ENCODE measurements around the gene DAAM2.

Gene DAAM2

DNA sequence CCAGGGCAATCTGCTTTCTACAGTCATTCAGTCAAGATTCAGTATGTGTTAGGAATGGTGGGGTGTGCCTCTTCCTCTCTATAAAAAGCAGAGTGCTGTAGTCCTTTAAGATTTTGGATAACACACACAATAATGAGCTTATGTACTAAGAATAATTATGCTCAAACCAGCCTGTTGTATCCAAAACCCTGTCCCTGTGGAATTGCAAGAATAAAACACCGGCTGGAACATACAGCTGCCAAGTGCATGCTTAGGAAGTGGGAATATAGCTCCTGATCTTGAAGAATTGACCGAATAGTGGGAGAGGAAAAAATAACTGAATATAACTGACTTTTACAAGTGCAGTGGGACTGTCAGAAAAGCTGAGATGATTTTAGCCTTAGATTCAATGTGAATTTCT, 143.1 kb downstream of the DAAM2 start:
- DNase-seq, result no peak

DNA sequence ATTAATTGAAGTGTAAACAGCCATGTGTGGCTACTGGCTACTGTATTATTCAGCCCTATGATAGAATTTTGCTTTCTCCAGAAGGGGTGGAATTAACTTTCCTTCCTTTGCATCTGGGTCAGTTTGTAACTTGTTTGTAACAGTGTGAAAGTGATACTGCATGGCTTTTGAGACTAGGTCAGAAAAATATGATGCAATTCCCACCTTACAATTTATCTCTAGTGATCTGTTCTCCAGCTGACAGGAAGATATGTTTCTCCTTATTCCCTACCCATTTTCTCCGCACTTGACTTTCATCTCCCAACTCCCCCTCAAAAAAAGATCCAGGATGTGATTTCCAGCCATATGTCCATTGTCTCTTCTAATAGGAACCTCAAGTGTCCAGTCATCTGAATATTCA, 144.7 kb downstream of the DAAM2 start:
- no peak for DNase-seq

DNA sequence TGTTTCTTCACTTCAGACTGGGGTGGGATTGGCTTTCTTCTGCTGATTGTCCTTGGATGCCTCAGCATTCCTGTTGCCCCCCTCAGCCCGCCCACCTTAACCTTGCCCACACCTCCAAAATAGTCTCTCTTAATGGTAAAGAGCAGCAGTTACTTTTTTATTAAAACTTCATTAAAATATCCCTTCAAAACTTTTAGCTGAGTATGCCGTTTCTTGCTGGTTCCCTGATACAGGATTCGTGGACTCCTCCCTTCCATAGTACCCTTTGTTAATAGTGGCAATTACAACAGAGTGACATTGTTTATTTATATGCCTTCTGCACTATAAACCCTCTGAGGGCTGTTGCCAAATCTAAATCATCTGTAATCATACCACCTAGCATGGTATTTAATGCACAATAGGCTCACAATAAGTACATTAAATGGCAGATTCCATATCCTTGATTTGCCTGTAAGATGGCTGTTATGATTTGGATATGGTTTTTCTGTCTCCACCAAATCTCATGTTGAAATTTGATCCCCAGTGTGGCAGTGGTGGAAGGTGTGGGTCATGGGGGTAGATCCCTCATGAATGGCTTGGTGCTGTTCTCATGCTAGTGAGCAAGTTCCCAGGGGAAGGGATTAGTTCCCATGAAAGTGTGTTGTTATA, 145.6 kb downstream of the DAAM2 start:
- no peak for DNase-seq

DNA sequence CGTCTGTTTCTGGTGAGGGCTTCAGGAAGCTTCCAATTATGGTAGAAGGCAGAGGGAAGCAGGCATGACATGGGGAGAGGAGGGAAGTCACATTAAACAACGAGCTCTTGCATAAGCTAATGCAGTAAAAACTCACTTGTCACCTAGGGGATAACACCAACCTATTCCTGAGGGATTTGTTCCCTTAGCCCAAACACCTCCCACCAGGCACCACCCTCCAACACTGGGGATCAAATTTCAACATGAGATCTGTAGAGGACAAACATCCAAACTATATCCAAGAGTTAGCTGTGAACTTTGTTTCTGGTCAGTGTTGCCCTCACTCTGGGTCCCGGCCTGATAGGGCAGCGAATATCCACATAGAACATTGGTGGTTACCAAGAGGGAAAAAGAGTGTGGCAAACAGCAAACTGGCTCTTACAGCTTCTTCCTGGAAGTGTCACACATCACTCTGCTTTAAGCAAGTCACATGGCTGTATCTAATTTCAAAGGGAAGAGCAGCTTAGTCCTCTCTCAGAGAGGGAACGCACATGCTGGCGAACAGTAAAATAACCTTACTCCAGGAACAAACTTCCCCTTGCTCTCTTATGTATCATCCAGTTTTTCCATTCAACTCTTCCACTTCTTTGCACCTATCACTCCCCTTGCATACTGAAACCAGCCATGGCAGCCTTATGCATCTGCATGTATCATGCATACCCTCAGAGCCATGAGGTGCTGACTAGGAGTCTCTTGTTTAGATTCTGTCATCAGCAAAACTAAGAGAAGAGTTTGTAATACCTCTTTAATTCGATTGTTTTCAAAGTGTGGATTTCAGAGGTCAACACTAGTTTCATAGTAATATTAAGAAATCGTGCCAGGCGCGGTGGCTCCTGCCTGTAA, 146.8 kb downstream of the DAAM2 start:
- DNase-seq, result no peak

DNA sequence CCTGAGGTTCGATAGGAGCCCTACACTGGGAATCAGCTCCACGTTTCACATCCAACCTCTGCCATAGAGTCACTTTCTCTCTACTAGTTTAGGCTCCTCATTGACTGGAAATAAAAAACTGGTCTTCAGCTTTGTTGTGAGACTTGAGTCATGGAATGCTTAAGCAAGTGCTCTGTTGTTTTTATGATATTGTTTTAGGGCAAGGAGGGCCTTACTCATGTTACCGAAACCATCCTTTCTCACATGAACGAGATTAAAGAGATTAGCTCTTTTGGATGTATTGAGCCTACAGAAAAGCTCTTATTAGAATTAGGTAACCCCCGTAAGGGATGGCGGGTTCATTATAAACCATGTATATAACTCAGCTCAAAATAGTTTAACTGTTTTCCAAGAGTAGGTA, 149.0 kb downstream of the DAAM2 start:
- DNase-seq, result no peak

DNA sequence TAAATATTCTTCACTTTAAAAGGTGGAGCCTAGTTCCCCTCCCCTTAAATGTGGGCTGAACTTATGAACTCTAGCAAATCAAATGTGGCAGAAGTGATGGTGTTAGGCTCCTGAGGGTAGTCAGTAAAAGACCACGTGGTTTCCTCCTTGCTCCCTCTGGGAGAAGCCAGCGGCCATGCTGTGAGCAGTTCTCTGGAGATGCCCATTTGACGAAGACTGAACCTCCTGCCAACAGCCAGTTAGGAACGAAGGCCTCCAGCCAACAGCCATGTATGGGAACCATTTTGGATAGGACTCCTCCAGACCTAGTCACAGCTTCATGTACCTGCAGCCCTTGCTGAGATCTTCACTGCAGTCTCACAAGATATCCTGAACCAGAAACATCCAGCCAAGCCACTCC, 149.6 kb downstream of the DAAM2 start:
- no peak for DNase-seq

DNA sequence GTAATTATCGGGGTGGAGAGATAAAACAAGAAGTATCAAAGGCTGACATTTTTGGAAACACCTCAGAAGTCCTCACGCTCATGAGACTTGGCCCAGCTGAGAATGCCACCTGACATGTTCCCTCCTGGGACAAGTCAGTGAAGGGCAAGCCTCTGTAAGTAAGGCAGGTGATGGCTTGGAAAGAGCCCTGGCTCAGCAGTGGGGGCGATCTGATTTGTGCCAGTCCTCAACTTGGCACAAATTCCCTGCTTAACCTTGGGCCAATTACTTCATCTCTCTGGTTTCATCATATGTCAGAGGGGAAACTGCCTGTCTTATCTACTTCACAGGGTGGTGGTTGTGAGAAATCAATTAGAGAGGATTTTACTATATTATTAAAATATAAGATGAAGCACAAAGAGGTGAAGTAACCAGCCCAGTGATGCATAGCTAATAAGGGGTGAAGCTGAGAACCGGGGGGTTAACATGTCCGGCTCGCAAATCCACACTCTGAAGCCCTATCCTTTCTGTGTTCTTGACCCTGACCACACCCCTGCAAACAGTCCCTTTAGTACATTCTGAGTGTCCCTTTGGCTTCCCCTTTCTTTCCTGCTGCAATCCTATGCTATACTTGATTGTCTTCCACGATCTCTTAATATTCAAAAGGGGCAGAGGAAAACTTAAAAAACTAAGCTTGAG, 150.9 kb downstream of the DAAM2 start:
- no peak for DNase-seq

DNA sequence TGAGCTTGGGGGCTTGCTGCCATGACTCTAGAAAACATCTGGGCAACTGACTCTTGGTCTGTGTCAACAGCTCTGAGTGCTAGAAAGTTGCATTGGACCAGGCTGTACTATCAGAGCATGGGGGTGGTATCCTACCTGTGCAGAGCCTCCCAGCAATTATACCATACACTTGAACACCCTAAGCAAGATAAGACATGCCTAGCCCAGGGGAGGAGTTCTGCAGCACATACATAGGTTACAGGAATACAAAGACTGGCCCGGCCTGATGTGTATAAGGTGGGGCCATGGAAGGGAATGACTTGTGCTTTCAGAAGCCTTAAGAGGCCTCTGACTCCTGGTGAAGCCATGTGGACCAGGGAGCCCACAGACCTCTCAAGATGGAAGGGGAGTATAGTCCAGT, 153.4 kb downstream of the DAAM2 start:
- DNase-seq, result no peak

DNA sequence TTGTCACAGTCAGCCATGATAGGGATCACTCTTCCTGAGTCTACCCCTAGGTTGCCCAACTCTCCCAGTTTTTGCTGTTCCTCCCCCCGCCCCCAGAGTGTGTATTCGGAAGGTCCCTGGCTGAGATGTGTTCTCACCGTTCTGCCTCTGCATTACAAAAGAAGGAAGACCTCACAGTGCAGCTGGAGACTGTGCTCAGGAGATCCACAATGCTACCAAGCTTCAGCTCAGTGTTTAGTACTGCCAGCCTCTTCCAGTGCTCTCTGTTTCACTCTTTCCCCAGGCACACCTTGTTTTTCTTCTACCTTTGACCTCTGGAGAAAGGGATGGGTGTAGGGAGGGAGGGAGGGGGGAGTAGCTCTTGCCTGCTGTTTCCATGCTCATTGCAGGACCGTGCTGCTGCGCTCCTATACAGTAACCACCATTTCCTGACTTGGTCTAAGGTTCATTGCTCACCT, 155.5 kb downstream of the DAAM2 start:
- no peak for DNase-seq

DNA sequence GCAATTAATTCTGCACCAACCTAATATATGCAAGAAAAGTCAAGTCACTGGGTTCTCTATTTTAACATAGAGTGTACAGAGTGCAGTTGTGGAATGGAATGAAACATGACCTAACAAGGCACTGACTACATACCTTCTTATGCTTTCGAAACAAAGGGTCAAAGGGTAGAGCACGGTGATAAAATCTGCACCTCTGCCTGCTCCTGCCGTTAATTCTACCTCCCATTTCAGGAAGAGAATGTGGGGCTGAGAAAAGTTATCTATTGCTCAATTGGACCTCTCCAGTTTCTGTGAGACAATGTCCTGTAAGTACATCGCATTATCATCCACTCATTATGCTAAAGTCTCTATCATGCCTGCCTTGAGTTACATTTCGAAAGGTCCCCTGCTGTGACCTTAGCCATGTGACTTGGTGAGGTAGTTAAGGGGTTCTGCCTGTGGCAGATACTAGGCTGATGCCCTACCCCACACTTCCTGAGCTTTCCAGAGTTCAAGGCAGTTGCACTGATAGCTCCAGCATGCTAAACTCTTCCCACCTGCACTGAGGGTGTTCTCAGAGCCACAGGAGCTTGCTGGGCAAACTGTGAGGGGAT, 156.1 kb downstream of the DAAM2 start:
- DNase-seq, result no peak

DNA sequence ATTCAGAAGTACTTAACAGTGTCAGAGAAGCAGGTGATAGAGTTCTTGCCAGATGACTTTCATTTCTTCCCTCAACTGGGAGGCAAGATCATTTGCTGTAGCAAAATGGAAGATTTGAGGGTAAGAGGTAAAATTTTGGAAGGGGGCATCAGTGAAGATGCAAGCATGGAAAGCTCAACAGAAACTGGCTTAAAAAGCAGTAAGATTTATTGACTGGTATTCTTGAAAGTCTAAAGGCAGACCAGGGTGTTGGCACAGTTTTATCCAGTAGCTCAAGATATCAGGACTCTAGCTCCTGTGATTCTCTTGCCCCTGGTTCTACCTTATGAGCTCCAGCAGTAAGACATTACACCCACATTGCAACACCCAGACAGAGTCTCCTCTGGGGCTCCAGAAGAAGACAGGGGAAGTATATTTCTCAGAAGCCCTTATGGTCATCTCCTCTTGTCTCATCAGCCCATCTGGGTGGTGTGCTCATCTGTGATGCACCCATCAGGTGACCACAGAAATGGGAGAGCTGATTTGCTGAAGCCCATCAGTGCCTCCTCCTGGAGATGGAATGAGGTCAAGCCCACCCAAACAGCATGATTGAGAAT, 158.0 kb downstream of the DAAM2 start:
- no peak for DNase-seq

DNA sequence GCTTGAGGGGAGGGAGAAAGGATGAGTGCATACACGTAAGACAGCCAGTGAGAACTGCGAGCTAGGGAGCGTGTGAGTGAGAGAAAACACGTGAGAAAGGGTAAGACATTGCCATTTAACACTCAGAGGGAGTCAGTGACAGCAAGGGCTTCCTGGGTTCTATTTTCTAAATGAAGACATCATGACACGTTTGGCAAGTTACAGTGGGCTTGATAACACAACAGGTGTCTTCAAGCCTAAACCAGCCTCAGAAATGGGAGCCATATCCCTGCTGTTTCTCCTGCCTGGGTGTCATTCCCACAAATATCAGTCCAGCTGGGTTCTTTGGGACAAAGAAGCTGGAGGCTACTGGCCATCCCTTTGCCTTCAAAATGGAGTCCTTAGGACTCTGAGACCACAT, 159.0 kb downstream of the DAAM2 start:
- DNase-seq, result no peak

DNA sequence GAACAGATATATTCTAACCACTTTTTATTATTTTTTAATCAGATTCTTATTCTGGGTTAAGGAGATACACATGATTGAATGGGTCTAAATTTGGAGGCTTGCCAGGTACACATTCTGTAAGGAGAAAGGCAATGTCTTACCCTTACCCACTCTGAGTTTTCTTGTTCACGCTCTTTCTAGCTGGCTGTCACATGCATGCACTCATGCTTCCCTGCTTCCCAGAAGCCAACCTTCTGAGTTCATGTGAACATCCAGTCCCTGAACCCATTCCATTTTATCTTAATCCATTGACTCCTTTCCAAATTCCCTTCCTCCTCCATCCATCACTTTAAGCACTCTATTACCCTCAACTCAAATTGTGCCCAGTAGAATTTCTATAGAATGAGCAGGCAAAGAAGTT, 159.5 kb downstream of the DAAM2 start:
- DNase-seq, result no peak

DNA sequence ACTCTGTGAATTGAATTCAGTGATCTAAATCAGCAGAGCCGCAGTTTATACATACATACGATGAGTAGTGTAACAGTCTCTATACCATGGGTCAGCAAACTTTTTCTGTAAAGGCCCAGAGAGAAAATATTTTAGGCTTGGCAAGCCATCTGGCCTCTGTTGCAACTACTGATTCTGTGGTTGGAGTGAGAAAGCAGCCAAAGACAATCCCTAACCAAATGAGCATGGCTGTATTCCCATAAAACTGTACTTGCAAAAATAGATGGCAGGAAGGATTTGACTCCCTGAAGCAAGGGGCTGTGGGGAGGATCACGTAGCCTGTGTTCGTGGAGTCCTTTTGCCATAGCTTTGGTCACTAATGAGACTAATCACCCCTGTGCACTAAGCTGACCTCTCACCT, 160.0 kb downstream of the DAAM2 start:
- DNase-seq, result no peak

DNA sequence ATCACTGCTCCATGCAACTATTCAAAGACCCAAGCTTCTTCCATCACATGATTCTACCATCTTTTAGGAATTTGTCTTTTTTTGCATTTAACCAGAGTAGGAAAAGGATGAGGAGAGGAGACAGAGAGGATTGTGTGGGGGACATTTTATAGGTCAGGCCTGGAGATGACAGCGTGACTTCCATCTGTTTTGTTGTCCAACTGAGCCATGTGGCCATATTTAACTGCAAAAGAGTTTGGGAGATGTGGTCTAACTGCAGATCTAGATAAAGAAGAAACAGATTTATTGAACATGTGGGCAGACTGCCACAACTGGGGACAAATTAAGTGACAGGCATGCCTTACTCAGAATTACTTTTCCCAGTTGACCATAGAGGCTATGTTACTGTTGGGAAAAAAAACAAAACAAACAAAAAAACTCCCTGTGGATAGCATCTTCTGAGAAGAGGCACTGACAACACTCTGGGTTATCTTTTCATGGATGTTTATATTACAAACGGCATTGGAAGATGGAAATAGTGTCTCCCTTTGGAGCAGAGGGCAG, 161.0 kb downstream of the DAAM2 start:
- DNase-seq, result no peak
